Testis (tissue), 5 donors: ENCODE results near the gene CCDC59. TPM values are rescaled to one million over a fixed set of nuclear protein-coding genes. Genes with fewer than 3 reads are reported as not detected.

Experiments
- DNase-seq: peaks from one replicate; pipeline ENCODE4 v3.0.0-alpha.2; 2019
- H3K27ac ChIP-seq, 2 donors: fragments of 200-600 bp; sonication (generic); one replicate each; pipeline ENCODE4 v1.5.1; 2019
- H3K27me3 ChIP-seq: fragments of 200-600 bp; sonication (generic); one replicate; pipeline ENCODE4 v1.5.1; 2019
- H3K36me3 ChIP-seq: fragments of 200-600 bp; sonication (generic); one replicate; pipeline ENCODE4 v1.5.1; 2017; ENCODE audit warnings: low read depth; ENCODE audit errors: missing control alignments
- H3K4me1 ChIP-seq: fragments of 200-600 bp; sonication (generic); one replicate; pipeline ENCODE4 v1.5.1; 2019
- H3K4me3 ChIP-seq, 2 donors: fragments of 200-600 bp; sonication (generic); one replicate each; pipeline ENCODE4 v1.5.1; 2017 to 2019
- H3K9me3 ChIP-seq: fragments of 200-600 bp; sonication (generic); one replicate; pipeline ENCODE4 v1.5.1; 2017
- CTCF ChIP-seq, 3 experiments: fragments of 450-650 bp in 2 of 3; fragments of 200-600 bp in 1 of 3; sonication (generic) in 1 of 3; IDR thresholded peaks; one replicate each; pipeline ENCODE4 v1.5.1; 2016 to 2019; ENCODE audit warnings: antibody characterized with exemption in 3 of 3, mild to moderate bottlenecking in 2 of 3, moderate library complexity in 1 of 3
- POLR2A ChIP-seq: fragments of 450-650 bp; IDR thresholded peaks from one replicate; pipeline ENCODE4 v1.6.1; 2017; ENCODE audit warnings: antibody characterized with exemption, mild to moderate bottlenecking, moderate library complexity
- WGBS, 2 donors: methylation state at CpG; one replicate each; pipeline ENCODE4 v1.1.5; 2018; 5-methylcytosine and 5-hydroxymethylcytosine counted together
- intact Hi-C: fragments of 100-400 bp; cut with DNase I; formaldehyde crosslinking; loops from one replicate; pipeline ENCODE4 v1.15.1; 2023; ENCODE audit warnings: low total_unique reads
- long read RNA-seq, 2 donors: transcript quantifications; one replicate each; lab custom pipeline, GENCODE V29; 2026
- polyA plus RNA-seq: library from polyadenylated mRNA; stranded (reverse); fragments of 350-450 nt; fragmentation: Illumina TruSeq; extraction: RNeasy Lipid Tissue Mini Kit (QIAGEN cat#74804); gene quantifications from one replicate; pipeline ENCODE4 v1.2.3, GENCODE V29; 2014; ENCODE audit warnings: low read depth, low replicate concordance; ENCODE audit not compliant: insufficient read depth
- total RNA-seq, 2 donors: library from RNA; depleted of rRNA; stranded (reverse); fragments of >200 nt; gene quantifications; one replicate each; pipeline ENCODE4 v1.2.3, GENCODE V29; 2016

Gene CCDC59
- total RNA-seq (10 to 100 TPM; 63.5 to 73.5 TPM), polyA plus RNA-seq (24.5 TPM)
- long read RNA-seq, donor 1, transcript CCDC59-201 (4 exons, 1,983 nt): major isoform, 5 of 32 reads
- long read RNA-seq, donor 1, transcript CCDC59-203 (4 exons, 984 nt): major isoform, 5 of 32 reads
- long read RNA-seq, donor 1, partial matches to known transcripts: 13 of 32 reads
- long read RNA-seq, donor 1, other reads (novel, unspliced or antisense): 0 of 32 reads
- long read RNA-seq, donor 2, transcript CCDC59-201 (4 exons, 1,983 nt): major isoform, 7 of 27 reads
- long read RNA-seq, donor 2, partial matches to known transcripts: 11 of 27 reads
- long read RNA-seq, donor 2, other reads (novel, unspliced or antisense): 0 of 27 reads

GRCh38 chr12:82358200-82359114, at the start of gene CCDC59, which contains the start of gene METTL25:
TSS of gene CCDC59 (minus strand) at chr12:82358387. CDS start at chr12:82358376, 11 bp downstream.
TSS of gene METTL25 (plus strand) at chr12:82358529. CDS start at chr12:82358566, 37 bp downstream.
- TF ChIP-seq CTCF (IDR thresholded peaks at IDR 0.05) (peak; percentile 86 to 99 (median 98)), POLR2A (no peak)
- intact Hi-C loops: no loop called here
- H3K4me1 ChIP-seq: peaks cover 13% of the 10 kb centered on the region
- 0 to 1% methylated on average over 29 to 61 of the region's 61 CpGs for WGBS, 2 donors
- peak; percentile 99 for DNase-seq
- H3K27ac ChIP-seq: peak within 1 kb of the TSS; percentile 96 to 98
- no peaks in the 10 kb centered on the region for H3K27me3 ChIP-seq
- peak within 1 kb of the TSS; percentile 72 to 94 for H3K4me3 ChIP-seq
- no peaks in the 10 kb centered on the region for H3K9me3 ChIP-seq
- H3K36me3 ChIP-seq: no peaks in the 10 kb centered on the region

- Histone ChIP-seq H3K36me3 (no peaks in the 10 kb centered on the region), H3K27me3 (no peaks in the 10 kb centered on the region), H3K27ac (no peak overlapping the region), H3K4me1 (no peaks in the 10 kb centered on the region), H3K4me3 (no peak overlapping the region), H3K9me3 (no peaks in the 10 kb centered on the region)
- 45 to 46% methylated on average over 5 of the region's 5 CpGs for whole genome bisulfite sequencing, 2 donors
- intact Hi-C loops: no loop called here
- no peak for DNase-seq
- no peak for TF ChIP-seq POLR2A
- TF ChIP-seq CTCF (IDR thresholded peaks at IDR 0.05): no peak
Observed at GRCh38 chr12:82407481-82407880, 49.3 kb upstream of the CCDC59 start.

- WGBS, 2 donors: 67 to 70% methylated on average over 1 of the region's 1 CpG
- DNase-seq: no peak
- intact Hi-C loops: no loop called here
Observed at GRCh38 chr12:82406651-82407050, 48.5 kb upstream of the CCDC59 start.

GRCh38 chr12:82400819-82401218, 42.6 kb upstream of the CCDC59 start:
- no peak for DNase-seq
- Histone ChIP-seq H3K4me1 (no peaks in the 10 kb centered on the region), H3K27me3 (no peaks in the 10 kb centered on the region), H3K36me3 (no peaks in the 10 kb centered on the region), H3K27ac (no peak overlapping the region), H3K9me3 (no peaks in the 10 kb centered on the region), H3K4me3 (no peak overlapping the region)
- no peak for TF ChIP-seq POLR2A
- TF ChIP-seq CTCF (IDR thresholded peaks at IDR 0.05): no peak
- 79 to 80% methylated on average over 2 of the region's 2 CpGs for WGBS, 2 donors
- intact Hi-C loops: no loop called here

More at GRCh38 chr12:82406651-82407050, 48.5 kb upstream of the CCDC59 start:
- no peak for TF ChIP-seq CTCF (IDR thresholded peaks at IDR 0.05)
- H3K36me3 ChIP-seq: no peaks in the 10 kb centered on the region
- no peaks in the 10 kb centered on the region for H3K4me1 ChIP-seq
- H3K9me3 ChIP-seq: no peaks in the 10 kb centered on the region
- H3K27me3 ChIP-seq: no peaks in the 10 kb centered on the region
- no peak overlapping the region for H3K4me3 ChIP-seq
- no peak overlapping the region for H3K27ac ChIP-seq
